Endothelial cell of umbilical vein (primary cell): Measurements from ENCODE around the gene COL13A1. TPM values are rescaled to one million over a fixed set of nuclear protein-coding genes. Genes with fewer than 3 reads are reported as not detected.

ENCODE experiments used
- BruUV-seq: library from RNA; stranded (reverse); fragments of 400-500 nt; replicated peaks from 2 replicates; lab custom pipeline; 2021; lab: Mats Ljungman, UMichigan
- CTCF ChIA-PET: fragments of 300-600, 350-600 bp; sonication (Branson Sonifier 250); formaldehyde crosslinking; loops from one replicate; lab custom pipeline; 2021; ENCODE audit warnings: antibody characterized with exemption, inconsistent platforms; lab: Charles Lee
- POLR2A ChIA-PET: fragments of 300-600, 350-600 bp; sonication (Branson Sonifier 250); formaldehyde crosslinking; loops from one replicate; lab custom pipeline; 2021; ENCODE audit warnings: antibody characterized with exemption, inconsistent platforms; lab: Charles Lee
- DNase-seq: peaks from one replicate; pipeline ENCODE4 v3.0.0-alpha.2; 2011; ENCODE audit warnings: low read depth, low spot score
- FAIRE-seq: peaks from 2 replicates; lab custom pipeline; 2011; peaks lifted over from hg19 to GRCh38; lab: Jason Lieb, UNC
- H2AFZ ChIP-seq: 2 replicates; pipeline ENCODE4 v1.6.0; 2012; ENCODE audit warnings: low read depth, low read length, control low read depth, inconsistent platforms
- H3K27ac ChIP-seq: 2 replicates; pipeline ENCODE4 v1.5.1; 2011; ENCODE audit warnings: low read depth, mild to moderate bottlenecking, control low read depth, low read length, moderate library complexity; ENCODE audit not compliant: insufficient read depth
- H3K27me3 ChIP-seq, 2 experiments: 2 replicates each; pipeline versions ENCODE4 v1.6.0 to v1.6.1; 2011; ENCODE audit warnings: low read length in 2 of 2, mixed read lengths in 1 of 2; ENCODE audit not compliant: control insufficient read depth in 2 of 2, insufficient read depth in 2 of 2
- H3K36me3 ChIP-seq, 2 experiments: 2 replicates in 1 of 2; 3 replicates in 1 of 2; pipeline ENCODE4 v1.5.1; 2011; ENCODE audit warnings: low read length in 2 of 2, mild to moderate bottlenecking in 1 of 2, moderate library complexity in 1 of 2; ENCODE audit not compliant: control insufficient read depth in 2 of 2, insufficient read depth in 2 of 2; ENCODE audit errors: extremely low read depth in 1 of 2
- H3K4me1 ChIP-seq: 3 replicates; pipeline ENCODE4 v1.5.1; 2011; ENCODE audit warnings: mild to moderate bottlenecking, low read length; ENCODE audit not compliant: control insufficient read depth, insufficient read depth; ENCODE audit errors: extremely low read depth
- H3K4me2 ChIP-seq: 2 replicates; pipeline ENCODE4 v1.6.1; 2011; ENCODE audit warnings: low read length, control low read depth, mixed read lengths; ENCODE audit not compliant: insufficient read depth
- H3K4me3 ChIP-seq, 3 experiments: fragments of 200-600 bp in 1 of 3; sonication (generic), shearing (Covaris generic) in 1 of 3; replicated peaks in 1 of 3; 2 replicates each; pipeline ENCODE4 v1.5.1; 2011 to 2016; ENCODE audit warnings: control low read depth in 3 of 3, low read length in 3 of 3, mild to moderate bottlenecking in 2 of 3, inconsistent platforms in 1 of 3, low read depth in 1 of 3, moderate library complexity in 1 of 3; ENCODE audit not compliant: insufficient read depth in 1 of 3
- H3K79me2 ChIP-seq: 2 replicates; pipeline ENCODE4 v1.6.0; 2012; ENCODE audit warnings: low read length, inconsistent platforms; ENCODE audit not compliant: control insufficient read depth, insufficient read depth
- H3K9ac ChIP-seq: replicated peaks from 2 replicates; pipeline ENCODE3; 2011; ENCODE audit warnings: low read length, control low read depth; ENCODE audit not compliant: insufficient read depth; ENCODE audit errors: extremely low read depth
- H3K9me1 ChIP-seq: replicated peaks from 3 replicates; pipeline ENCODE4 v1.6.0; 2011; ENCODE audit warnings: mild to moderate bottlenecking, low read length; ENCODE audit not compliant: control insufficient read depth, insufficient read depth; ENCODE audit errors: extremely low read depth
- H3K9me3 ChIP-seq: replicated peaks from 2 replicates; pipeline ENCODE4 v1.5.1; 2012; ENCODE audit warnings: low read length, inconsistent platforms; ENCODE audit not compliant: control insufficient read depth, insufficient read depth
- H4K20me1 ChIP-seq: replicated peaks from 2 replicates; pipeline ENCODE3; 2011; ENCODE audit warnings: mild to moderate bottlenecking, low read length; ENCODE audit not compliant: control insufficient read depth, insufficient read depth; ENCODE audit errors: extremely low read depth
- CTCF ChIP-seq, 2 donors: IDR thresholded peaks; 1 replicate in 1 of 2; 2 replicates in 1 of 2; pipeline ENCODE4 v1.5.1; 2011; ENCODE audit warnings: low read length in 2 of 2, mild to moderate bottlenecking in 2 of 2, moderate library complexity in 2 of 2, control low read depth in 1 of 2, inconsistent platforms in 1 of 2, low read depth in 1 of 2; ENCODE audit not compliant: insufficient read depth in 1 of 2; ENCODE audit errors: extremely low read depth in 1 of 2
- EZH2 ChIP-seq: IDR thresholded peaks from 2 replicates; pipeline ENCODE4 v1.6.1; 2012; ENCODE audit warnings: borderline replicate concordance, low read depth, mild to moderate bottlenecking, moderate library complexity, low read length, inconsistent platforms; ENCODE audit not compliant: severe bottlenecking
- FOS ChIP-seq: IDR thresholded peaks from 2 replicates; pipeline ENCODE4 v1.6.1; 2011; ENCODE audit warnings: mild to moderate bottlenecking, low read length, moderate library complexity, borderline replicate concordance; ENCODE audit not compliant: insufficient read depth
- GATA2 ChIP-seq: IDR thresholded peaks from 2 replicates; pipeline ENCODE4 v1.7.0; 2011; ENCODE audit warnings: low read depth, mild to moderate bottlenecking, moderate library complexity, mixed read lengths, low read length; ENCODE audit not compliant: insufficient read length, insufficient read depth
- JUN ChIP-seq: IDR thresholded peaks from 2 replicates; pipeline ENCODE4 v1.6.1; 2011; ENCODE audit warnings: borderline replicate concordance, low read depth; ENCODE audit not compliant: insufficient read length, insufficient read depth
- MYC ChIP-seq: IDR thresholded peaks from one replicate; pipeline ENCODE4 v1.6.1; 2011; ENCODE audit warnings: mild to moderate bottlenecking, low read depth, low read length
- POLR2A ChIP-seq: IDR thresholded peaks from 2 replicates; pipeline ENCODE4 v1.6.1; 2012; ENCODE audit warnings: low read depth, mild to moderate bottlenecking, control low read depth, low read length
- dilution Hi-C: fragments of 300-500 bp; cut with MboI; formaldehyde crosslinking; loops from one replicate; pipeline ENCODE4 v1.15.0; 2019; ENCODE audit warnings: low sequenced_read_pairs; ENCODE audit not compliant: extremely low pct_ligation_motif_present
- intact Hi-C: fragments of 100-400 bp; cut with micrococcal nuclease; formaldehyde crosslinking; loops from one replicate; pipeline ENCODE4 v1.10.0; 2022
- polyA plus RNA-seq, 4 experiments: library from polyadenylated mRNA; depleted of rRNA in 3 of 4; stranded (reverse) in 3 of 4; unstranded in 1 of 4; fragments of >200 nt; gene quantifications; 2 replicates each; pipeline versions ENCODE4 v1.2.1 to v1.2.3, GENCODE V29; 2011 to 2012; ENCODE audit warnings: missing spikeins in 1 of 4
- total RNA-seq: library from RNA; stranded (reverse); gene quantifications from 2 replicates; pipeline ENCODE4 v1.2.3, GENCODE V29; 2021
- TF ChIP-seq, protein P1 (sequence below): IDR thresholded peaks from 2 replicates; pipeline ENCODE4 v1.6.1; 2011; ENCODE audit not compliant: insufficient read depth, insufficient read length

Gene COL13A1
- total and polyA plus RNA-seq, 2 donors (not counting 3 experiments of a cell fraction or from before 2014, with no cell fraction given): 21.4 to 47.5 TPM

DNA sequence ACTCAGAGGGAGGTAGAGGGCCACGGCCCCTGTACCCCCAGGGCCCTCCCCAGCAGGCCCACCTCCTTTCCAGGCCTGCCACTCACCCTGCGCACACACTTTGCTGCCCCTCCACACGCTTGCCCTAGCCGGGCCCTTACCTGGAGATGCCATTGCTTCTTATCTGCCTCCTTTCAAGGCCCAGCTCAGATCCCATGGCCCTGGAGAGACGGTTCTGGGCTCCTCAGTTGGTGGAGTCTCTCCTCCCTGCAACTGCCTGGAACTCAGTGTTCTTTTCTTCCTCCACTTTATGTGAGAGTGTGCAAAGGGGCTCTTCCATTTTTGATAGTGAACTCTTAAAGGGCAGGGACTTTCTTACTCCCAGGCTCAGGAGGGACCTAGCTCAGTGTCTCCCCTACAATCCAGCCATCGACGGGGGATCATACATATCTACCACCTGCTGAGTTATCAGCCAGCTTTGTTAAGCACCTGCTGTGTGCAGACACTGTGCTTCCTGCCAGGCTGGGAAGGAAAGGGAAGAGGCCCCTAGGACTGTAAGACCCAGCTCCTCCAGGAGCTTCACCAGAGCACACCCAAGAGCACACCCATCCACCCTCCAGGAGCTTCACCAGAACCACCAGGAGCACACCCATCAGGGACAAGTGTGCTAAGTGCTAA lies 161.6 kb downstream of the COL13A1 start:
- Histone ChIP-seq H4K20me1 (no peaks in the 10 kb centered on the region), H3K36me3 (no peaks in the 10 kb centered on the region), H3K4me1 (no peaks in the 10 kb centered on the region), H3K4me3 (no peak overlapping the region), H3K4me2 (no peak overlapping the region), H3K9ac (no peak overlapping the region), H3K9me1 (no peaks in the 10 kb centered on the region), H3K79me2 (no peaks in the 10 kb centered on the region), H3K27me3 (peaks cover 3 to 8% of the 10 kb centered on the region in 2 experiments), H3K9me3 (no peaks in the 10 kb centered on the region), H3K27ac (no peak overlapping the region), H2AFZ (no peak overlapping the region)
- TF ChIP-seq MYC: no peak
- TF ChIP-seq GATA2: no peak
- TF ChIP-seq, protein P1, sequence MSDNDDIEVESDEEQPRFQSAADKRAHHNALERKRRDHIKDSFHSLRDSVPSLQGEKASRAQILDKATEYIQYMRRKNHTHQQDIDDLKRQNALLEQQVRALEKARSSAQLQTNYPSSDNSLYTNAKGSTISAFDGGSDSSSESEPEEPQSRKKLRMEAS: no peak
- TF ChIP-seq CTCF (IDR thresholded peaks at IDR 0.05; ENCODE audit: extremely low read depth in 1 of 2, insufficient read depth in 1 of 2, low read depth in 1 of 2, low read length in 2 of 2): no peak
- no peak for TF ChIP-seq JUN
- TF ChIP-seq EZH2: no peak
- no peak for TF ChIP-seq FOS
- TF ChIP-seq POLR2A: no peak
- DNase-seq (no peak), FAIRE-seq (no peak)
- BruUV-seq: no TSS peak
- POLR2A ChIA-PET: no interaction called here
- intact Hi-C loops (no loop called here), dilution Hi-C loops (no loop called here)
- CTCF ChIA-PET: interaction anchor here (1.3 kb wide), 1 partner anchor 174 kb away, joined by 5 read pairs; no protein-coding TSS in a partner anchor
